B cell (primary cell): ENCODE results near the gene ATP11A. TPM values are rescaled to one million over a fixed set of nuclear protein-coding genes. Genes with fewer than 3 reads are reported as not detected.

ENCODE experiments used
- ATAC-seq: fragments of 200-7000 bp; cut with Tn5 transposase; one replicate; pipeline ENCODE4 v1.10.0; 2021; ENCODE audit warnings: low read depth, mild to moderate bottlenecking, moderate number of reproducible peaks, moderate library complexity
- CTCF ChIA-PET: fragments of 350-600 bp; sonication (Branson Sonifier 250); formaldehyde crosslinking; loops from one replicate; lab custom pipeline; 2021; ENCODE audit warnings: antibody characterized with exemption, inconsistent platforms; lab: Charles Lee
- POLR2A ChIA-PET: fragments of 350-600 bp; sonication (Branson Sonifier 250); formaldehyde crosslinking; loops from one replicate; lab custom pipeline; 2021; ENCODE audit warnings: antibody characterized with exemption; lab: Charles Lee
- DNase-seq: peaks from one replicate; pipeline ENCODE4 v3.0.0; 2013
- H2AFZ ChIP-seq: 2 replicates; pipeline ENCODE4 v1.6.1; 2012; ENCODE audit warnings: mild to moderate bottlenecking, low read depth, low read length; ENCODE audit not compliant: insufficient read depth, poor library complexity, severe bottlenecking
- H3K27ac ChIP-seq, 2 donors: 1 replicate in 1 of 2; 2 replicates in 1 of 2; pipeline ENCODE4 v1.5.1; 2012 to 2013; ENCODE audit warnings: low read length in 2 of 2, mild to moderate bottlenecking in 2 of 2, moderate library complexity in 1 of 2
- H3K27me3 ChIP-seq, 4 experiments: fragments of 200-600 bp in 1 of 4; sonication (generic) in 1 of 4; replicated peaks in 1 of 4; 1 replicate in 2 of 4; 2 replicates in 2 of 4; pipeline versions ENCODE4 v1.6.1 to v1.7.0; 2013 to 2016; ENCODE audit warnings: low read length in 3 of 4, mild to moderate bottlenecking in 2 of 4, mixed read lengths in 1 of 4, moderate library complexity in 1 of 4; ENCODE audit not compliant: insufficient read depth in 4 of 4, control insufficient read depth in 3 of 4; ENCODE audit errors: control extremely low read depth in 1 of 4
- H3K36me3 ChIP-seq, 2 experiments: replicated peaks in 1 of 2; 1 replicate in 1 of 2; 2 replicates in 1 of 2; pipeline versions ENCODE4 v1.6.1 to v1.7.1; 2013; ENCODE audit warnings: low read length in 1 of 2; ENCODE audit not compliant: insufficient read depth in 2 of 2, control insufficient read depth in 1 of 2; ENCODE audit errors: control extremely low read depth in 1 of 2, extremely low read depth in 1 of 2
- H3K4me1 ChIP-seq, 2 donors: fragments of 200-600 bp in 1 of 2; sonication (generic) in 1 of 2; 1 replicate in 1 of 2; 2 replicates in 1 of 2; pipeline versions ENCODE4 v1.5.1 to v1.6.1; 2013 to 2017; ENCODE audit warnings: low read length in 2 of 2; ENCODE audit not compliant: control insufficient read depth in 2 of 2, insufficient read depth in 2 of 2
- H3K4me2 ChIP-seq: replicated peaks from 2 replicates; pipeline ENCODE3; 2012; ENCODE audit warnings: mild to moderate bottlenecking, low read depth, low read length; ENCODE audit not compliant: poor library complexity, severe bottlenecking
- H3K4me3 ChIP-seq, 5 experiments: fragments of 200-600 bp in 1 of 5; sonication (generic) in 1 of 5; 1 replicate in 3 of 5; 2 replicates in 2 of 5; pipeline versions ENCODE4 v1.5.1 to v1.7.0; 2011 to 2016; ENCODE audit warnings: low read length in 4 of 5, mild to moderate bottlenecking in 4 of 5, low read depth in 2 of 5, control low read depth in 1 of 5, moderate library complexity in 1 of 5; ENCODE audit not compliant: insufficient read depth in 1 of 5; ENCODE audit errors: control extremely low read depth in 1 of 5, extremely low read depth in 1 of 5
- H3K79me2 ChIP-seq: fragments of 200-600 bp; sonication (generic); one replicate; pipeline ENCODE4 v1.6.0; 2016; ENCODE audit warnings: low read length; ENCODE audit not compliant: control insufficient read depth, insufficient read depth
- H3K9ac ChIP-seq: fragments of 200-600 bp; sonication (generic); 2 replicates; pipeline ENCODE4 v1.6.1; 2017; ENCODE audit warnings: mild to moderate bottlenecking, low read length, moderate library complexity
- H3K9me3 ChIP-seq, 3 donors: one replicate each; pipeline versions ENCODE4 v1.6.1 to v1.7.1; 2013; ENCODE audit warnings: low read length in 2 of 3; ENCODE audit not compliant: control insufficient read depth in 2 of 3, insufficient read depth in 1 of 3; ENCODE audit errors: control extremely low read depth in 1 of 3
- H4K20me1 ChIP-seq: 2 replicates; pipeline ENCODE4 v1.6.0; 2012; ENCODE audit warnings: mild to moderate bottlenecking, low read length; ENCODE audit not compliant: insufficient read depth, control insufficient read depth, poor library complexity, severe bottlenecking
- H3K27ac Mint-ChIP-seq: one replicate; pipeline ENCODE4 v1.8.0; 2021; ENCODE audit warnings: mixed read lengths
- H3K27me3 Mint-ChIP-seq: one replicate; pipeline ENCODE4 v1.8.0; 2021; ENCODE audit warnings: mixed read lengths
- H3K4me1 Mint-ChIP-seq: one replicate; pipeline ENCODE4 v1.8.0; 2021; ENCODE audit warnings: mixed read lengths
- H3K4me3 Mint-ChIP-seq: one replicate; pipeline ENCODE4 v1.8.0; 2021; ENCODE audit warnings: mixed read lengths
- H3K9me3 Mint-ChIP-seq: one replicate; pipeline ENCODE4 v1.8.0; 2022; ENCODE audit warnings: mixed read lengths; ENCODE audit not compliant: insufficient read depth
- EZH2 ChIP-seq: IDR thresholded peaks from 2 replicates; pipeline ENCODE4 v1.6.1; 2012; ENCODE audit warnings: borderline replicate concordance, low read depth, mild to moderate bottlenecking, moderate library complexity, low read length; ENCODE audit not compliant: insufficient read depth, poor library complexity, severe bottlenecking
- WGBS: methylation state at CpG from one replicate; pipeline ENCODE4 v1.1.5; 2013; ENCODE audit warnings: missing lambda C conversion rate; ENCODE audit not compliant: insufficient coverage; 5-methylcytosine and 5-hydroxymethylcytosine counted together
- intact Hi-C: fragments of 100-400 bp; cut with micrococcal nuclease; formaldehyde crosslinking; loops from one replicate; pipeline ENCODE4 v1.10.0; 2022
- polyA plus RNA-seq: library from polyadenylated mRNA; depleted of rRNA; stranded (reverse); fragments of >200 nt; gene quantifications from 2 replicates; pipeline ENCODE4 v1.2.3, GENCODE V29; 2012
- total RNA-seq, 2 donors: library from RNA; stranded (reverse); fragments of 120-200 nt in 1 of 2; gene quantifications; 1 replicate in 1 of 2; 2 replicates in 1 of 2; pipeline versions ENCODE4 v1.2.3 to v1.2.4, GENCODE V29; 2013 to 2022
- TF ChIP-seq, protein P1 (sequence below): fragments of 200-600 bp; IDR thresholded peaks from one replicate; pipeline ENCODE4 v1.8.0; 2022; ENCODE audit warnings: antibody characterized with exemption, mild to moderate bottlenecking

Gene ATP11A
- total and polyA plus RNA-seq, 2 donors (not counting 1 experiment from before 2014, with no cell fraction given), result 36.9 to 60.3 TPM

DNA sequence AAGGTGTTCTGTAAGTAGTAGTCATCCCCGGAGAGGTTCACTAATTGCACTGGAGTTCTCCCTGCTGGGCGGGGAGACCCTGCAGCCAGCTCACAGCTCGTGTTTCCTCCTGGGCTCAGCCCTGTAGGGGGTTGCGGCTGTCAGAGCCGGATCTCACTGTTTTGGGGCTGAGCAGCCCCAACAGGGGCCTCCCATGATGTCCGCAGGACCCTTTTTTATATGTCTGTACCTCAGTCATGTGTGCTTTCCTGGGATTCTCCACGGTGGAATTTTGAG, 148.9 kb downstream of the ATP11A start:
- ChIA-PET POLR2A (no interaction called here), CTCF (no interaction called here)
- Histone ChIP-seq H3K36me3 (peaks cover 0 to 18% of the 10 kb centered on the region in 2 experiments), H3K4me1 (no peaks in the 10 kb centered on the region), H3K9ac (no peak overlapping the region), H3K9me3 (no peaks in the 10 kb centered on the region), H3K27me3 (no peaks in the 10 kb centered on the region), H4K20me1 (no peaks in the 10 kb centered on the region), H3K4me3 (no peak overlapping the region), H3K79me2 (no peaks in the 10 kb centered on the region), H3K4me2 (no peak overlapping the region), H3K27ac (no peak overlapping the region), H2AFZ (no peak overlapping the region)
- DNase-seq (no peak), ATAC-seq (no peak)
- no peak overlapping the region for H3K27ac Mint-ChIP-seq
- H3K4me3 Mint-ChIP-seq, result no peak overlapping the region
- intact Hi-C loops, result no loop called here
- H3K9me3 Mint-ChIP-seq, result no peaks in the 10 kb centered on the region
- H3K27me3 Mint-ChIP-seq, result no peaks in the 10 kb centered on the region
- H3K4me1 Mint-ChIP-seq, result no peaks in the 10 kb centered on the region
- TF ChIP-seq, protein P1, sequence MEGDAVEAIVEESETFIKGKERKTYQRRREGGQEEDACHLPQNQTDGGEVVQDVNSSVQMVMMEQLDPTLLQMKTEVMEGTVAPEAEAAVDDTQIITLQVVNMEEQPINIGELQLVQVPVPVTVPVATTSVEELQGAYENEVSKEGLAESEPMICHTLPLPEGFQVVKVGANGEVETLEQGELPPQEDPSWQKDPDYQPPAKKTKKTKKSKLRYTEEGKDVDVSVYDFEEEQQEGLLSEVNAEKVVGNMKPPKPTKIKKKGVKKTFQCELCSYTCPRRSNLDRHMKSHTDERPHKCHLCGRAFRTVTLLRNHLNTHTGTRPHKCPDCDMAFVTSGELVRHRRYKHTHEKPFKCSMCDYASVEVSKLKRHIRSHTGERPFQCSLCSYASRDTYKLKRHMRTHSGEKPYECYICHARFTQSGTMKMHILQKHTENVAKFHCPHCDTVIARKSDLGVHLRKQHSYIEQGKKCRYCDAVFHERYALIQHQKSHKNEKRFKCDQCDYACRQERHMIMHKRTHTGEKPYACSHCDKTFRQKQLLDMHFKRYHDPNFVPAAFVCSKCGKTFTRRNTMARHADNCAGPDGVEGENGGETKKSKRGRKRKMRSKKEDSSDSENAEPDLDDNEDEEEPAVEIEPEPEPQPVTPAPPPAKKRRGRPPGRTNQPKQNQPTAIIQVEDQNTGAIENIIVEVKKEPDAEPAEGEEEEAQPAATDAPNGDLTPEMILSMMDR, result no peak
- no peak for TF ChIP-seq EZH2
- WGBS, result 96% methylated on average over 7 of the region's 7 CpGs

DNA sequence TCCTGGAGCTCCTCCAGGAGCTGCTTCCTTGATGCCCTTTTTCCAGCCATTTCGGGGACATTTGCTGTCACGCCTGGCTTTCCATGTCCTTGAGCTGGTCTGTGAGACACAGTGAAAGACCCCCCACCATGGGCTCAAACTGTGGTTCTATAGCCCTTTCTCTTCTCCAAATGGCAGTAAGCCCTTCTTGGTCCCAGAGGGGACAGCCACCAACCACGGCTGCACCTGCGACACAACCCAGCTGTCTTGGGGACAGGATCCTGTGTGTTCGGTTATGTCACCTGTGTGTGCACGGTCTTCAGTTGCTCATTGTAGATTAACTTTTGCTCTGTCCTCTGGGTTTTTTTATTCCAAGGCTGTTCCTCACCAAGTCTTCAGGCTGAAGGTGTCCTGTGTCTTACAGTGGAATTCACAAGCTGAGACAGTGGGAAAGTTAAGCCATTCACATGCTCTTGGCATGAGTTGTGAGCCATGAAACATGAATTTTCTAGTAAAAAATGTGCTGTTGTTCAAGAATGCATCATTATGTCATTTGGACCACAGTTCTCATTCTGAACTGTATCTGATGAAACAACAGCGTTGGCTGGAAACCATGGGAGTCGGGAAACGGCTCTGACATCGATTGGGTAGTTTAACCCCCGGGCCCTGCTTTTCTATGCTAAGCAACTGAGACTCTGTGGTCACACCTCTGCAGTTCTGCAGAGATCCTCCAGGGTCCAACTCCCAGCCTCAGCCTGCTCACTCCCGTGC, 149.7 kb downstream of the ATP11A start:
- CTCF ChIA-PET, result no interaction called here
- Histone ChIP-seq H4K20me1 (no peaks in the 10 kb centered on the region), H3K27ac (no peak overlapping the region), H2AFZ (no peak overlapping the region), H3K4me1 (no peaks in the 10 kb centered on the region), H3K36me3 (peaks cover 0 to 13% of the 10 kb centered on the region in 2 experiments), H3K4me2 (no peak overlapping the region), H3K27me3 (no peaks in the 10 kb centered on the region), H3K9me3 (peaks cover 0 to 3% (median 0%) of the 10 kb centered on the region in 3 donors), H3K9ac (no peak overlapping the region), H3K79me2 (no peaks in the 10 kb centered on the region), H3K4me3 (no peak overlapping the region)
- Mint-ChIP-seq H3K4me3 (no peak overlapping the region), H3K27me3 (no peaks in the 10 kb centered on the region), H3K27ac (no peak overlapping the region), H3K4me1 (no peaks in the 10 kb centered on the region), H3K9me3 (no peaks in the 10 kb centered on the region)
- POLR2A ChIA-PET, result no interaction called here
- TF ChIP-seq EZH2, result no peak
- TF ChIP-seq, protein P1, result no peak
- no peak for DNase-seq
- WGBS, result 65% methylated on average over 12 of the region's 12 CpGs
- intact Hi-C loops, result no loop called here
- no peak for ATAC-seq
